Tibial nerve (tissue), 4 donors: ENCODE results near the gene AAK1.

Source experiments
- CTCF ChIP-seq, 5 experiments: fragments of 200-600 bp in 3 of 5; fragments of 450-650 bp in 2 of 5; sonication (generic) in 3 of 5; IDR thresholded peaks; one replicate each; pipeline ENCODE4 v1.5.1; 2016 to 2019; ENCODE audit warnings: antibody characterized with exemption in 5 of 5, mild to moderate bottlenecking in 3 of 5, moderate library complexity in 2 of 5
- EP300 ChIP-seq, 2 donors: sonication (generic); formaldehyde crosslinking; IDR thresholded peaks; one replicate each; pipeline ENCODE4 v1.6.1; 2017; ENCODE audit warnings: antibody characterized with exemption in 2 of 2, mild to moderate bottlenecking in 1 of 2
- POLR2A ChIP-seq, 2 donors: fragments of 450-650 bp; IDR thresholded peaks; one replicate each; pipeline ENCODE4 v1.6.1; 2017; ENCODE audit warnings: antibody characterized with exemption in 2 of 2, mild to moderate bottlenecking in 2 of 2, moderate library complexity in 2 of 2

- no peak for TF ChIP-seq POLR2A (IDR thresholded peaks at IDR 0.05)
- no peak for TF ChIP-seq CTCF (IDR thresholded peaks at IDR 0.05)
- no peak for TF ChIP-seq EP300 (IDR thresholded peaks at IDR 0.05)
Observed at GRCh38 chr2:69589973-69590652, 53.4 kb downstream of the AAK1 start.
